GM18517 (cell line): ENCODE data around the gene CHCHD3.

Source experiments
- ATAC-seq: cut with Tn5 transposase; IDR thresholded peaks from one replicate; pipeline ENCODE4 v1.9.1; 2021; ENCODE audit warnings: mild to moderate bottlenecking, moderate library complexity; ENCODE audit not compliant: unreplicated experiment

CHCHD3 gene

DNA sequence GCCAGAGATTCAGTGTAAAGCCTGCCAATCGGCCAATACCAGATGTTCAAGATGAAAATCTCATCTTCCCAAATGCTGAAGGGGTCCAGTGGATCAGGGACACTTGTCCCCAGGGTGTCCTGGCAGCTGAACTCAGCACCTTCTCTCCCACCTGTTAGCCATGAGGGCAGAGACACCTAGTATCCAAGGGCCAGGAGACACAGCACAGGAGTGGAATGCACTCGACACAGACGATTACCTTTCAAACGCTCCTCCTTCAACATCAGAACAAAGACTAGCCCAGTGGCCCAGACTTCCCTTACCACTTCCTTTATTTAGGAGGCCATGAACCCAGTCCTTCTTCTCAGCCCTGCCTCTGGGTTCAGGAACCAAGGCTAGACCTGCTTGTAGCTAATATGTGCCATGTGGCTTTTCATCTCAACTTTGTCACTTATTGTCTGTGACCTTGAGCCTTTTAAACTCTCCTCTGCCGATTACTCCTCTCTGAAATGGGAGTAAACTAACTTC, 325.4 kb downstream of the CHCHD3 start:
- ATAC-seq, result no peak

DNA sequence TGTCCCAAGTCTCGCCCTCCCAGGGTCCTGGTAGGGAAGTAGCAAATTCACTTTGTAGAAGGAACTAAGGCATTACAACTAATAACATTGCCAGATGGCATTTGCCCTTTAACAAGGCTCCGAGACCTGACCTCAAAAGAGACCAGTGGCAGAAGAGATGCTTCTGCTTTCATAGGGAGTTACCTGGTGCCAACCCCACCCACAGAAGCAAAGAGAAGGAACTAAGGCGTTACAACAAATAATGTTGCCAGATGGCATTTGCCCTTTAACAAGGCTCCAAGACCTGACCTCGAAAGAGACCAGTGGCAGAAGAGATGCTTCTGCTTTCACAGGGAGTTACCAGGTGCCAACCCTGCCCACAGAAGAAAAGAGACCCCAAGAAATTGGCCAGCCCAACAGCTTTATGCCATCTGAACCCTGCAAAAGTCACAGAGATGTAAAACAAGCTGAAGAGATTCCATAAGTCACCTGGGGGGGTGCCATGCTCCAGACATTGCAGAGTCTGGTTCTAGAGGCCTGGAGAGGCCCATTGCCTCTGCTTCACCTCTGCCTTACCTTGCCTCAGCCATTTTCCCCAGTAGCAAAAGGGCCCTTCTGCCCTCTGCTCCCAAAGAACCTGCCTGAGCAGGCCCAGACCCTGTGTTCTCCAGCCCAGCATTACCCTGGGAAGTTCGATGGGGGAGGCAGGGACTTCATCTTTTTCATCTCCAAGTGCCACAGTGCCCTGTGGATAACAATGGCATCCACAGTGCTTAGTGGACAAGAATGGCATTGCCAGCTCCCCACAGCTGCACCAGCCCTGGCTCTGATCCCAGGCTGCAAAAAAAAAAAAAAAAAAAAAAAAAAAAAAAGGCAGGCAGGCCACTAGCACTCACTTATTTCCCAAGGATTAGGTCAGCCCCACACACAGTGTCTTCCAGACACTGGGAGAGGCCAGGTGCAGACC, 326.1 kb downstream of the CHCHD3 start:
- no peak for ATAC-seq

DNA sequence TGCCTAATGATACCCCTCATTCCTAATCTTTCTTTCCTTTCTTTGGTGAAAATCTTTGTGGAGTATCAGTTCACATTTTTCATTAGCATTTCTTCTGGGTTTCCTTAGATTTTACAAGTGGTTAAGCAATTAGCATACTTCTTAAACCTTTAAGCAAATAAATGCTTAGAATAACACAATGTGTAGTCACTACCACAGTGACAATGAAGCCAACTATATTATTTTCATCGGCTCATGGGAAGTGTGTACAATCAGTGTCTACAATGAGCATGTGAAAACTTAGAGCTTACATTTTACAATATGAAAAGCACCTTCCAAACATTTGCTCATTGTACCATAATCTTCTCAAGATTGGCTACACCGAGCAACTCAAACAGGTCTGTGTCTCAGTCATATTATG, 329.5 kb downstream of the CHCHD3 start:
- no peak for ATAC-seq

DNA sequence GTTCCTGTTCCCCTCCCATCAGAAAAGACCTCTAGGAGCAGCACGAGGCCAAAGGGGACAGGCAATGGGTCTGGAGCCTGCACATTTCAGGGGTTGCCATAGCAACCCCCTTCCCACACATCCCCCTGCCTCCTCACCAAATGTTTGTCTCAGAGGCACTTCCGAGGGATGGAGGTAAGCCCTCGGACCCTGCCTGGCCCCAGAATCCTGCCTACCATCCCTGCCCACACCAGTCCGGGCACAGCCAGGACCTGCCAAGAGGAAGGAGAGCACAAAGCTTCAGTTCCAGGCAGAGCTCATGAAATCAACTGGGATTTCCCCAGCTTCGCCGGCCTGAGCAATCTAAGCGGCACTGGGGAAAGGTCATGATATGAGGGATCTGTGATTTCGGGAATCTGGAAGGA, 330.6 kb downstream of the CHCHD3 start:
- no peak for ATAC-seq

DNA sequence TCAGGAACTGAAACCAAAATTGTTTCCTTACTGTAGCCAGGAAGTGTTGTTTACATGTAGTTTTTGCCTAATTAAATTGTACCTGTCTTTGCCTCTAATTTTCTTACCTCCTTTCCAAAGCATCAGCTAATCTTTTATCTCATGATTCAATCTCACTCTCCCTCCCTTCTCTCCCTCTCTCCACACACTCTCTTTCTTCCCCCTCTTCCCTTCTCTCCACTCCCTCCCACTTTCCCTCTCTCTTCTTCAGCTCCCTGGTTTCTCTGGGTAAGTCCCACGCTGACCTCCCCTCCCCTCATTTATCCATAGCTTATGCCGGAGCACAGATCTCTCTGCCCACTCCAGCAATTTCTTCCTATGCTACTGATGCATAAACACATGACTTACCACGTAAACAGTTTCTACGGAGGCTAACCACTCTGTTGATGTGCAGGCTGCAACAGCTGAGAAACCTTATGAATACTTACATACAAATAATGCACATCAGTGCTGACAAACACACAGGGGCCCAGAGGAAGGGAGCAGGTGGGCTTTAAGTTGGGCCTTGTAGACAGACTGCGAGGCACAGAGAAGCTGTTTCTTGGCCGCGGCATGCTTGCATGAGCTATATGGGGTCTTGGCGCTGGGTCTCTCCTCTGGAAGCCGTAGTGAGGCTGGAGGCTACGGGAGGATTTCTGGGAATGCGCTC, 331.2 kb downstream of the CHCHD3 start:
- no peak for ATAC-seq

DNA sequence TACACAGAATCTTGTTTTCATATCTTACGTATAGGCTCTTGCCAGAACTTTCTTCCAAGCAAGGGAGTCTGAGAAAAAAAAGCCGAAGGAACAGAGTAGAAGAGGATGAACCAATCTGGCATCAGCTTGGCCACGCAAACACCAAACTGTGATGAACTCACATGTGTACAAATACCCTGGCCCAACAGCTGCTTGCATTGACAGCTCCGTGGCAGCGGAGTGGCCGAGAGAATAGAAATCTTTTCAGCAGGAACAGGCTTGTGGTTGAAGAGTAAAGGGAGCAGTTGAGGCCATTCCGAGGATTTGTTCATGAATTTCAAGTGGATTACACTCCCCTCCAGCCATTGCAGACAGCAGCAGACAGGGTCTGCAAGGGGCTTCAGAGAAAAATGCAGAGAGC, 331.8 kb downstream of the CHCHD3 start:
- no peak for ATAC-seq

DNA sequence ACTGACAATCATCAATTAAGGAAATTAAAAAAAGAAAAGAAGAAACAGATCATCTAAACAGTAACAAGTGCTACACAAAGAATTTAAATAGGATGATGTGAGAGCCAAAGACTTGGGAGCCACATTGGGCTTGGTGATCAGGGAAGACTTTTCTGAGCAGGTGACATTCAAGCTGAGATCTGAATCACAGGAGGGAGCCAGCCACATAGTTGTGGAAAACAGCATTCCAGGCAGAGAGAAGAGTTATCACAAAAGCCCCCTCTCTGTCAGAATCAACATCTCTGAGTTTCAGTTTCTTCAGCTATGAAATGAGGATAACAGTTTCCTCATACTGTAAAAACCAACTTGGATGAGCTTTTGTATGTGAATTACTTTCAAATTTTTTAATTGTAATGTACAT, 336.4 kb downstream of the CHCHD3 start:
- no peak for ATAC-seq

DNA sequence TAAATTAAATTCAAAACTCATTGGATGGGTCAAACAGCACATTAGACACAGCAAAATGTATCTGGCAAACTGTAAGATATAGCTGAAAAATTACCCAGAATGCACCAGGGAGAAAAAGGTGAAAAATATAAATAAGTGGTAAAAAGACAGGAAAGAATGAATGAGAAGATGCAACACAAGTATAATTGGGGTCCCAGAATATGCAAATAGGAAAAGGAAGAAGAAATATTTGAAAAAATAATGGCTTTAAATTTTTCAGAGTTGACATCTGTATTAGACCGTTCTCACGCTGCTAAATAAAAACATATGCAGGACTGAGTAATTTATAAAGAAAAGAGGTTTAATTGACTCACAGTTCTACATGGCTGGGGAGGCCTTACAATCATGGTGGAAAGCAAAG, 337.9 kb downstream of the CHCHD3 start:
- ATAC-seq, result no peak

DNA sequence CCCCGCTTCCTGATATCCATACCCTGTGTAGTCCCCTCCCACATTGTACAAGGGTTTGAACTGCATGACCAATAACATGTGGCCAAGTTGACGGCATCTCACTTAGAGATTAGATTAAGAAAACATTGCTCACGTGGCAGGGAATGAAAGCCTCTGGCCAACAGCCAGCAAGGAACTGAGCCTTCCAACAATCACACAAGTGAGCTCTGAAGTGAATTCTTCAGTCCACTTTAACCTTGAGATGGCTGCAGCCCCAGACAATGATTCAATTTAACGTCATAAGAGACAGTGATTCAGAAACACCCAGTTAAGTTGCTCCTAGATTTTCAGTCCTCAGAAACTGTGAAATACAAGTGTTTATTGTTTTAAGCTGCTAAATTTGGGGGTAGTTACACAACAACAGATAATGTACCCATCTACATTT, 339.7 kb downstream of the CHCHD3 start:
- no peak for ATAC-seq

DNA sequence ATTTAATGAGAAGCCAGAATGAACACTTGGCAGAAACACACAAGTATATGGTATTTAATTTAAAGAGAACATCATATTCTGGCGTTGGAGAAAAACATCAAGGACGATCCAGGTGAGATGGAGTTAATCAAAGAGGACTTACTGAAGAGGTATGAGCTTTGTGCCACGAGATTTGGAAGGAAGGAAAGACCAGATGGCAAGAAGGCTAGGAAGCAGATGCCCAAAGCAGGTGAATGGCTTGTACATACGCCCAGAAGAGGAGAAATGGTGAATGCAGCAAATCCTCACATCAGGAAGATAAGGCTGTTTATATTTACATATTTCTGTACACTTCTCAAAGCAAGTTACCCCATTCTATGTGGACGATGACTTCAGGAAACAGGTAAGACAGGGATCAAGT, 341.7 kb downstream of the CHCHD3 start:
- ATAC-seq, result no peak

DNA sequence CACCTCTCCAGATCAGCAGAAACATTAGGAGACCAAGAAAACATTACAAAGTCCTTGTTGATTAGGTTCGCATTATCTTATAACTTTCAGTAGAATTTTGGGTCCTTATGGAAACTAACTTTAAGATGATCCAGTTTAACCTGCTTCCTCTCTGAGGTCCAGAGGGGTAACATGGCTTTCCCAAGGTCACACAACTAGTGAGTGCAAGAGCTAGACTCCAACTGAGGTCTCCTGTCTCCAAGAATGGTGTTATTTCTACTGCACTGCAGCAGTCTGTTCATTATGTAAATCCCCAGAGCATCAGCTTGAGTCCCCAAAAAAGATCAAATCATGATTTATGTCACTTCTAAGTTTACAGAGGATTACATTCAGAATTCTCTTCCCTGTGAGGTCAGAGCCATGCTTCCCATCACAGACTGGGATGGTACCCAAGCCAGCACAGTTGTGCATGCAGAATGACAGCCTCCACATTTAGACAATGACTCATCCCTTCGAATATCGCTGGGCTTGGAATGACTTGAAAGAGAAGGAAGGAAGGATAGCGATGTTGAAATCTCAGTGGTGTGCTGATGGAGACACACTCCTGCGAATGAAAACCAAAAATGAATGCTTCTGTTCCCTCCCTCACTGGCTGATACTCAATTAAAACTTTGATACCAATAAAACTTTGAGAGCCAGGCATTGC, 342.5 kb downstream of the CHCHD3 start:
- ATAC-seq, result no peak

DNA sequence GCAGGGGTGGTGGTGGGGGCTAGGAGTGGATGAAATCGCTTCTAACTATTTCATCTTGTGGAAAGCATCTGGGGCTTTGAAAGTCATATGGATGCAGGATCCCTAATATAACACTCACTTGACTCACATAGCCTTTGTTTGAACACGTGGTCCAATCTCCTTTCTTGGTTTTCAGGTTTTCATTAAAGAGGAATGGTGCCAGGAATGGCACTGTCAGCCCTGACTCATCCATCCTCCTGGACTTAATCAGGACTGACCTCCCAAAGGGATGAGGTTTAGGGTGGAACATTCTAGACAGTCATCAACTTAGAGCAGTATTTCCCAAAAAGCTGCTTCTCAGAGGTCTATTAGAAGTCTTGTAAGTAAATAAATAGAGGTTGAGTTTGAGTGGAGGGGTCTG, 343.6 kb downstream of the CHCHD3 start:
- ATAC-seq, result no peak

DNA sequence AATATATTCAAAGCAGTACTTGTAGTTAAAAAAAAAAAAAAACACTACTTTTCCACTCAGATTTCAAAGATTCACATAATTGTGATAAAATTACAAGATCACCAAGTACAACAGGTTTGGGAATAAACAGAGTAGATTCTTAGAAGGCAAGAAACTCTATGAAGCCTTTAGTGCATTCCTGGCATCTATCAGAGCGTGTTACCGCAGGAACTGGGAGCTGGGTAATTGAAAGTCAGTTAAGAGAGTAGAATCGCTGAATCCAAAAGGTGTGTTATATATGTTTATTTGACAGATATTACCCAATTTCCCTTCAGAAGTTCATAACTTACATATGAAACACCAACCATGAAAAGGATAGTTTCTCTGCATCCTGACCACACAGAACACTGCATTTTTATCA, 346.4 kb downstream of the CHCHD3 start:
- ATAC-seq, result no peak
